Measurements from ENCODE around the gene ELF1. TPM values are rescaled to one million over a fixed set of nuclear protein-coding genes. Genes with fewer than 3 reads are reported as not detected.

ELF1 gene
- total RNA-seq, 1 experiment from 2014 or later, result 28.5 TPM

DNA sequence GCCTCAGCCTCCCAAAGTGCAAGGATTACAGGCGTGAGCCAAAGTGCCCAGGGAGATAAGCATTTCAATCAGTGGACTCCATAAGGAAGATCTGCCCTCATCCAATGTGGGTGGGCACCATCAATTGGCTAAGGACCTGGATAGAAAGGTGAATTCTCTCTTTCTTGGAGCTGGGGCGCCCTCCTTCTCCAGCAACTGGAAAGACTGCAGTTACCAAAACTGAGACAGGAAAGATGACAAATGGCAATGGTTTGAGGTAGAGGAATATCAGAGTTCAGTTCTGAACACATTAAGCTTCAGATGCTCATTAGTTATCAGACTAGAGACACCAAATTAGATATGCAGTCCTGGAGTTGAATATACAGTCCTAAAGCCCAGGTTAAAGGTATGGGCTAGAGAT, 10.5 kb upstream of the ELF1 start:
- no peak for TF ChIP-seq TCF7L2 (IDR thresholded peaks at IDR 0.05; ENCODE audit: low read depth, low read length)
- TF ChIP-seq, protein P1, sequence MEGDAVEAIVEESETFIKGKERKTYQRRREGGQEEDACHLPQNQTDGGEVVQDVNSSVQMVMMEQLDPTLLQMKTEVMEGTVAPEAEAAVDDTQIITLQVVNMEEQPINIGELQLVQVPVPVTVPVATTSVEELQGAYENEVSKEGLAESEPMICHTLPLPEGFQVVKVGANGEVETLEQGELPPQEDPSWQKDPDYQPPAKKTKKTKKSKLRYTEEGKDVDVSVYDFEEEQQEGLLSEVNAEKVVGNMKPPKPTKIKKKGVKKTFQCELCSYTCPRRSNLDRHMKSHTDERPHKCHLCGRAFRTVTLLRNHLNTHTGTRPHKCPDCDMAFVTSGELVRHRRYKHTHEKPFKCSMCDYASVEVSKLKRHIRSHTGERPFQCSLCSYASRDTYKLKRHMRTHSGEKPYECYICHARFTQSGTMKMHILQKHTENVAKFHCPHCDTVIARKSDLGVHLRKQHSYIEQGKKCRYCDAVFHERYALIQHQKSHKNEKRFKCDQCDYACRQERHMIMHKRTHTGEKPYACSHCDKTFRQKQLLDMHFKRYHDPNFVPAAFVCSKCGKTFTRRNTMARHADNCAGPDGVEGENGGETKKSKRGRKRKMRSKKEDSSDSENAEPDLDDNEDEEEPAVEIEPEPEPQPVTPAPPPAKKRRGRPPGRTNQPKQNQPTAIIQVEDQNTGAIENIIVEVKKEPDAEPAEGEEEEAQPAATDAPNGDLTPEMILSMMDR (IDR thresholded peaks at IDR 0.05), result peak; percentile 24; the same call in 1 of the 2 replicates
- in situ Hi-C loops (cut with HindIII; ENCODE audit: low pct_unique_long_range_greater_than_20kb, low sequenced_read_pairs), result no loop called here
- no peaks in the 10 kb centered on the region for H3K36me3 ChIP-seq (ENCODE audit: control insufficient read depth, insufficient read depth, low read length)
- POLR2A ChIA-PET, result no interaction called here
- no peak for DNase-seq (ENCODE audit: low read depth, low spot score)
- no peak for ATAC-seq
- no peaks in the 10 kb centered on the region for H3K27me3 ChIP-seq (ENCODE audit: control insufficient read depth, insufficient read depth, low read length)
- no TSS peak for BruUV-seq (replicated peaks)
- no peaks in the 10 kb centered on the region for H3K9me3 ChIP-seq (ENCODE audit: control insufficient read depth, insufficient read depth, low read depth, low read length)
- no peak overlapping the region for H3K4me3 ChIP-seq (ENCODE audit: low read depth in 2 of 2, low read length in 2 of 2)
- H3K4me1 ChIP-seq (ENCODE audit: control insufficient read depth, insufficient read depth, low read length), result 0 out of 2 replicates have a peak, but pooled peaks cover 2% of the 10 kb centered on the region
- intact Hi-C loops (cut with micrococcal nuclease; ENCODE audit: unreplicated experiment), result no loop called here
- CTCF ChIA-PET, result no interaction called here
- H3K27ac ChIP-seq (ENCODE audit: low read length), result no peak overlapping the region

- no peak for TF ChIP-seq POLR2AphosphoS5 (IDR thresholded peaks at IDR 0.05; ENCODE audit: low read depth, low read length)
- TF ChIP-seq, protein P2, sequence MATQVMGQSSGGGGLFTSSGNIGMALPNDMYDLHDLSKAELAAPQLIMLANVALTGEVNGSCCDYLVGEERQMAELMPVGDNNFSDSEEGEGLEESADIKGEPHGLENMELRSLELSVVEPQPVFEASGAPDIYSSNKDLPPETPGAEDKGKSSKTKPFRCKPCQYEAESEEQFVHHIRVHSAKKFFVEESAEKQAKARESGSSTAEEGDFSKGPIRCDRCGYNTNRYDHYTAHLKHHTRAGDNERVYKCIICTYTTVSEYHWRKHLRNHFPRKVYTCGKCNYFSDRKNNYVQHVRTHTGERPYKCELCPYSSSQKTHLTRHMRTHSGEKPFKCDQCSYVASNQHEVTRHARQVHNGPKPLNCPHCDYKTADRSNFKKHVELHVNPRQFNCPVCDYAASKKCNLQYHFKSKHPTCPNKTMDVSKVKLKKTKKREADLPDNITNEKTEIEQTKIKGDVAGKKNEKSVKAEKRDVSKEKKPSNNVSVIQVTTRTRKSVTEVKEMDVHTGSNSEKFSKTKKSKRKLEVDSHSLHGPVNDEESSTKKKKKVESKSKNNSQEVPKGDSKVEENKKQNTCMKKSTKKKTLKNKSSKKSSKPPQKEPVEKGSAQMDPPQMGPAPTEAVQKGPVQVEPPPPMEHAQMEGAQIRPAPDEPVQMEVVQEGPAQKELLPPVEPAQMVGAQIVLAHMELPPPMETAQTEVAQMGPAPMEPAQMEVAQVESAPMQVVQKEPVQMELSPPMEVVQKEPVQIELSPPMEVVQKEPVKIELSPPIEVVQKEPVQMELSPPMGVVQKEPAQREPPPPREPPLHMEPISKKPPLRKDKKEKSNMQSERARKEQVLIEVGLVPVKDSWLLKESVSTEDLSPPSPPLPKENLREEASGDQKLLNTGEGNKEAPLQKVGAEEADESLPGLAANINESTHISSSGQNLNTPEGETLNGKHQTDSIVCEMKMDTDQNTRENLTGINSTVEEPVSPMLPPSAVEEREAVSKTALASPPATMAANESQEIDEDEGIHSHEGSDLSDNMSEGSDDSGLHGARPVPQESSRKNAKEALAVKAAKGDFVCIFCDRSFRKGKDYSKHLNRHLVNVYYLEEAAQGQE (IDR thresholded peaks at IDR 0.05; ENCODE audit: insufficient read depth in 1 of 2, low read depth in 2 of 2, low read length in 1 of 2), result no peak
- TF ChIP-seq SIN3A (IDR thresholded peaks at IDR 0.05; ENCODE audit: borderline replicate concordance, insufficient read depth, low read depth, low read length), result no peak
- TF ChIP-seq, protein P1 (IDR thresholded peaks at IDR 0.05), result no peak
- TF ChIP-seq TCF7L2 (IDR thresholded peaks at IDR 0.05; ENCODE audit: low read depth, low read length), result no peak
- Histone ChIP-seq H3K36me3 (ENCODE audit: control insufficient read depth, insufficient read depth, low read length) (no peaks in the 10 kb centered on the region), H3K27ac (ENCODE audit: low read length) (no peak overlapping the region), H3K9me3 (ENCODE audit: control insufficient read depth, insufficient read depth, low read depth, low read length) (no peaks in the 10 kb centered on the region), H3K4me3 (ENCODE audit: low read depth in 2 of 2, low read length in 2 of 2) (no peak overlapping the region), H3K4me1 (ENCODE audit: control insufficient read depth, insufficient read depth, low read length) (0 out of 2 replicates have a peak, but pooled peaks cover 2% of the 10 kb centered on the region), H3K27me3 (ENCODE audit: control insufficient read depth, insufficient read depth, low read length) (no peaks in the 10 kb centered on the region)
- no TSS peak for BruUV-seq (replicated peaks)
- intact Hi-C loops (cut with micrococcal nuclease; ENCODE audit: unreplicated experiment), result no loop called here
- no peak for ATAC-seq
- DNase-seq (ENCODE audit: low read depth, low spot score), result no peak
- CTCF ChIA-PET, result no interaction called here
- POLR2A ChIA-PET, result no interaction called here
- in situ Hi-C loops (cut with HindIII; ENCODE audit: low pct_unique_long_range_greater_than_20kb, low sequenced_read_pairs), result no loop called here
Measured at GRCh38 chr13:41028051-41028450, 8.9 kb upstream of the ELF1 start.

Measured in Panc1 (cell line).